22Rv1 (cell line): ENCODE results near the gene PTPRG.

Source experiments
- CTCF ChIP-seq: fragments of 450-650 bp; IDR thresholded peaks from 2 replicates; pipeline ENCODE4 v1.5.1; 2017; ENCODE audit warnings: mild to moderate bottlenecking
- ZFX ChIP-seq: fragments of 450-650 bp; IDR thresholded peaks from 2 replicates; pipeline ENCODE4 v1.6.1; 2017; ENCODE audit warnings: antibody characterized with exemption, borderline replicate concordance

DNA sequence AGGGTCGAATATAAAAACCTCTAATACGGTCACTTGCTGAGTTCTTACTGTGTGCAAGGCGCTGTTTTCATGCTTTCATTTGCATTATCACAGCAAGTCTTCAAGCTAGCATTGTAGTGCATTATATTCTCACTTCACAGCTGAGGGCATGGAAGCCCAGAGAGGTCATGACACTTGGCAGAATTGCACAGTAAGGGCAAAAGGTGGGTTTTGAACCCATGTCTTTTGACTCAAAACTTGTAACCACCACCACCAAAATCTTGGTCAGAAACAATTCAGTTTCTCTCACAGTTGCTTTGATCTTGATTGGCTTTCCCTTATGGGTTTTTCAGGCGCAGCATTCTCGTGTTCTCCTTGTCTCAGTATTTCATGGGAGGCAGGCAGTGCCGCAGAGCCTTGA, 371.1 kb downstream of the PTPRG start:
- no peak for TF ChIP-seq CTCF
- no peak for TF ChIP-seq ZFX
